A549 (cell line): ENCODE measurements around the gene FOXP1.

Experiments
- EHF ChIP-seq: fragments of 250-450 bp; sonication (Bioruptor Pico); IDR thresholded peaks from 2 replicates; pipeline ENCODE4 v1.5.0; 2020; ENCODE audit warnings: mild to moderate bottlenecking
- JUNB ChIP-seq: fragments of >200 bp; sonication (Bioruptor Twin); formaldehyde crosslinking; IDR thresholded peaks from 2 replicates; pipeline ENCODE4 v1.6.1; 2016
- PHF8 ChIP-seq: fragments of 200-600 bp; sonication (generic); IDR thresholded peaks from 2 replicates; pipeline ENCODE4 v1.6.1; 2016; ENCODE audit warnings: low read depth, mild to moderate bottlenecking, antibody characterized with exemption, moderate library complexity, borderline replicate concordance
- REST ChIP-seq: fragments of 200-600 bp; sonication (generic); IDR thresholded peaks from 2 replicates; pipeline ENCODE4 v1.6.1; 2016; ENCODE audit warnings: antibody characterized with exemption, mild to moderate bottlenecking, moderate library complexity
- SMC3 ChIP-seq: fragments of >200 bp; sonication (Bioruptor Twin); formaldehyde crosslinking; IDR thresholded peaks from 3 replicates; pipeline ENCODE4 v1.6.1; 2018; ENCODE audit warnings: inconsistent platforms
- TF ChIP-seq, protein P1 (sequence below): fragments of >200 bp; sonication (Bioruptor Twin); formaldehyde crosslinking; IDR thresholded peaks from 3 replicates; pipeline ENCODE4 v1.5.1; 2016

GRCh38 chr3:71629289-71629688, 45.8 kb upstream of the FOXP1 start:
- TF ChIP-seq PHF8 (no peak), REST (no peak), JUNB (no peak), EHF (CRISPR knock-in tag) (no peak), SMC3 (no peak)
- TF ChIP-seq, protein P1, sequence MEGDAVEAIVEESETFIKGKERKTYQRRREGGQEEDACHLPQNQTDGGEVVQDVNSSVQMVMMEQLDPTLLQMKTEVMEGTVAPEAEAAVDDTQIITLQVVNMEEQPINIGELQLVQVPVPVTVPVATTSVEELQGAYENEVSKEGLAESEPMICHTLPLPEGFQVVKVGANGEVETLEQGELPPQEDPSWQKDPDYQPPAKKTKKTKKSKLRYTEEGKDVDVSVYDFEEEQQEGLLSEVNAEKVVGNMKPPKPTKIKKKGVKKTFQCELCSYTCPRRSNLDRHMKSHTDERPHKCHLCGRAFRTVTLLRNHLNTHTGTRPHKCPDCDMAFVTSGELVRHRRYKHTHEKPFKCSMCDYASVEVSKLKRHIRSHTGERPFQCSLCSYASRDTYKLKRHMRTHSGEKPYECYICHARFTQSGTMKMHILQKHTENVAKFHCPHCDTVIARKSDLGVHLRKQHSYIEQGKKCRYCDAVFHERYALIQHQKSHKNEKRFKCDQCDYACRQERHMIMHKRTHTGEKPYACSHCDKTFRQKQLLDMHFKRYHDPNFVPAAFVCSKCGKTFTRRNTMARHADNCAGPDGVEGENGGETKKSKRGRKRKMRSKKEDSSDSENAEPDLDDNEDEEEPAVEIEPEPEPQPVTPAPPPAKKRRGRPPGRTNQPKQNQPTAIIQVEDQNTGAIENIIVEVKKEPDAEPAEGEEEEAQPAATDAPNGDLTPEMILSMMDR = no peak
